Stimulated activated memory B cell treated with anti-CD40 and anti-IgM and Interleukin-4, amounts not matched to agents 10 μg/mL and 1 μg/mL and 100 μg/mL, for 72 hours (primary cell): ENCODE results near the gene CRYBG1.

ENCODE experiments used
- ATAC-seq: fragments of 150-1000 bp; cut with Tn5 transposase; 2 replicates; pipeline ENCODE4 v1.10.0; 2021
- H3K27ac Mint-ChIP-seq: one replicate; pipeline ENCODE4 v1.8.0; 2022; ENCODE audit warnings: mild to moderate bottlenecking, mixed read lengths
- H3K27me3 Mint-ChIP-seq: one replicate; pipeline ENCODE4 v1.8.0; 2022; ENCODE audit warnings: mixed read lengths
- H3K36me3 Mint-ChIP-seq: one replicate; pipeline ENCODE4 v1.8.0; 2022; ENCODE audit warnings: mixed read lengths
- H3K4me1 Mint-ChIP-seq: one replicate; pipeline ENCODE4 v1.8.0; 2022; ENCODE audit warnings: mixed read lengths
- H3K4me3 Mint-ChIP-seq: one replicate; pipeline ENCODE4 v1.8.0; 2022; ENCODE audit warnings: mild to moderate bottlenecking, moderate library complexity, mixed read lengths
- H3K9me3 Mint-ChIP-seq: one replicate; pipeline ENCODE4 v1.8.0; 2022; ENCODE audit warnings: mixed read lengths

The CRYBG1 gene

GRCh38 chr6:106486236-106486635 is 125.7 kb downstream of the CRYBG1 start:
- H3K4me3 Mint-ChIP-seq = no peak overlapping the region
- peaks cover 3% of the 10 kb centered on the region for H3K9me3 Mint-ChIP-seq
- peaks cover under 1% of the 10 kb centered on the region for H3K27me3 Mint-ChIP-seq
- H3K4me1 Mint-ChIP-seq = peaks cover 12% of the 10 kb centered on the region
- H3K27ac Mint-ChIP-seq = no peak overlapping the region
- ATAC-seq = no peak
- H3K36me3 Mint-ChIP-seq = no peaks in the 10 kb centered on the region

DNA sequence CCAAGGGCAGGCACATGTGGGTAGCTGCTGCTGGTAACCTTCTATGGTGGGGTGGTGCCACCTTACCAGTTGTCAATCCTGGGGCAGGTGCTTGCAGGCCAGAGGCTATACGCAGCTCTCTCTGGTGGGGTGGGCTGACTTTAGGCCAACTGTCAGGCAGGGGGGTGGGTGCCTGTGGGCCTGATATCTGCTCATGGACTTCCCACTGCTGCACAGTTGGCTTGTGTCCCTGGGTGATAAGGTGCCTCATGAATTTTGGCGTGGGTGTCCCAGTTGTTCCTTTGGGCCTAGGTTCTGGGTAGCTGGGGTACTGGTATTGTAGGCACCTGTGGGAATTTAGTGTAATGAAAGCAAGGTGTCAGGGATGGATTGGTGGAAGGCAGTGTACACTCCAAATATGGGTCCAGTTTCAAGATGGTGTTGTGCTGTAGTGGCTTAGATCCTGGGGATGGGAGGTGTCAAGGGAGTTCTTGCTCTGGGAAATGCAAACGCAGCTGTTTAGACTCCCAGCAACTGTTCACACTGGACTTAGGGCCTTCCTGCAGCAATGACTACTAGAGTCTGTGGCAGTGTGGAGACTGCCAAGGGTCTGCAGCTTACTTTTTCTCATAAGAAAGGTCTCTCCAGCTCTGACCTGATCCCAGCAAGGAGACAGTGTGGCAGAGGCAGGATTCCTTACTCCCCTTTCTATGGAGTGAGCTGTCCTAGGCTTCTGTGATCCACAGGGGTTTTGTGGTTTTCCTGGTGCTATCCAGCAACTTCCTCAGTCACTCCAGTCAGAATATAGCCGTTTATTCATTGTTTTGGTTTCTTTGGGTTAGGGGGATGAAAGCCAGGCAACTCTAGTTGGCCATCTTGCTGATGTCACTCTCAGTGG is 128.2 kb downstream of the CRYBG1 start:
- peaks cover 9% of the 10 kb centered on the region for H3K27me3 Mint-ChIP-seq
- H3K4me3 Mint-ChIP-seq = no peak overlapping the region
- ATAC-seq = no peak
- peaks cover 3% of the 10 kb centered on the region for H3K9me3 Mint-ChIP-seq
- H3K27ac Mint-ChIP-seq = no peak overlapping the region
- no peaks in the 10 kb centered on the region for H3K36me3 Mint-ChIP-seq
- H3K4me1 Mint-ChIP-seq = peaks cover 12% of the 10 kb centered on the region

DNA sequence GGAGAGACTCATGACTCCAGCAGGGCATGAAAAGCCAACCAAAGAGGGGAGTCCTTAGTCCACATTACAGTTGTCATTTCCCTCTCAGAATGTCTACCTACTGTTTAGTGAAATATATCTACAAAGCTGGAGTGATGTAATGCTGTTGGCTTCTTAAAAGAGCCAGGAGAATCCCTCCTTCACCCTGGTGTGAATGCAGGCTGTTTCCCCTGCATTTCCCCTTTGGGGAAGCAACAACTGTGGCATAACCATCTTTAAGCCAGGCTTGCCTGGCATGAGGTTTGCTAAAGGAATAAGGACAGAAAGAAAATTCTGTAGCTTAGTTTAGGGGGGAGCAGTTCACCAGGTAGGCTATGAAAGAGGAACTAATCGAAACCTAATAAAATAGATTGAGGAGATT is 129.5 kb downstream of the CRYBG1 start:
- no peak overlapping the region for H3K27ac Mint-ChIP-seq
- peaks cover 9% of the 10 kb centered on the region for H3K27me3 Mint-ChIP-seq
- no peaks in the 10 kb centered on the region for H3K36me3 Mint-ChIP-seq
- no peak for ATAC-seq
- H3K4me1 Mint-ChIP-seq = peaks cover 16% of the 10 kb centered on the region
- H3K4me3 Mint-ChIP-seq = no peak overlapping the region
- peaks cover 3% of the 10 kb centered on the region for H3K9me3 Mint-ChIP-seq

DNA sequence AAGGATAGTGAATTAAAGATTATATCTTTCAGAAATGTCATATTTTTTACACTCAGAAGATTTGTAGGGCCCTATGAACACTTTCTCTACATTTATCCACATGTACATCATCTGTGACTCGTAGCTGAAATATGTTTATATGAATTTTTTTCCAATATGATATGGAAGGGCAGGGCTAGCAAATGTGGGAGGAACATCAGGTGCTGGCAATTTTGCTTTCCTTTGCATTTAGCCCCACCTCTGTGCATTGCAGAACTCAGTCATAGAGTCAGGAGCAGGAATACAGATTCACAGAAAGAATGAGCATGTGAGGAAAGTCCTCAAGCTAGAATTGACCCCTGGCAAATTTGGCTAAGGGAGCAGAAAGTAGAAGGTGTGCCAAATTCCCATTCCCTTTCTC is 129.9 kb downstream of the CRYBG1 start:
- Mint-ChIP-seq H3K27me3 (peaks cover 9% of the 10 kb centered on the region), H3K4me1 (peaks cover 16% of the 10 kb centered on the region), H3K4me3 (no peak overlapping the region), H3K36me3 (no peaks in the 10 kb centered on the region), H3K9me3 (peaks cover 3% of the 10 kb centered on the region), H3K27ac (no peak overlapping the region)
- no peak for ATAC-seq

DNA sequence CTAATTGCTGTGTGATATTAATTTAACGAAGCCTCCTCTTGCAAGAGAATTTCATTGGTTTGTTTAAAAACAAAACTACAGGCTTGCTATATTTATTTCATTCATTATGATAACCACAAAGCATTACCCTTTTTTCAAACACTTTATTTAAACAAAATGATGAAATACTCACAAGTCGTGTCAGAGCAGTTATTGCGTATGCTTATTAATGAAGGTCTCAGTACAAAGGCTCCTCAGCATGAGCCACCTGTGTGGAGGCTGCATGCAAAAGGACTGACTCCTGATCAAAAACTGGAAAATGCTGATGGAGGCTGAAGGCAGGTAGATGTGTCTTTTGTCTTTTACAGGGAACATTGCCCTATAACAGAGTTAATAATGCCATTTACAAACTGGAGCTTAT is 130.5 kb downstream of the CRYBG1 start:
- peaks cover 9% of the 10 kb centered on the region for H3K27me3 Mint-ChIP-seq
- H3K4me1 Mint-ChIP-seq = peaks cover 11% of the 10 kb centered on the region
- no peak for ATAC-seq
- H3K36me3 Mint-ChIP-seq = no peaks in the 10 kb centered on the region
- no peak overlapping the region for H3K27ac Mint-ChIP-seq
- H3K9me3 Mint-ChIP-seq = peaks cover 3% of the 10 kb centered on the region
- no peak overlapping the region for H3K4me3 Mint-ChIP-seq

GRCh38 chr6:106495014-106495413 is 134.5 kb downstream of the CRYBG1 start:
- ATAC-seq = no peak
- peaks cover 9% of the 10 kb centered on the region for H3K27me3 Mint-ChIP-seq
- no peak overlapping the region for H3K4me3 Mint-ChIP-seq
- H3K9me3 Mint-ChIP-seq = no peaks in the 10 kb centered on the region
- H3K27ac Mint-ChIP-seq = no peak overlapping the region
- peaks cover 7% of the 10 kb centered on the region for H3K4me1 Mint-ChIP-seq
- no peaks in the 10 kb centered on the region for H3K36me3 Mint-ChIP-seq

DNA sequence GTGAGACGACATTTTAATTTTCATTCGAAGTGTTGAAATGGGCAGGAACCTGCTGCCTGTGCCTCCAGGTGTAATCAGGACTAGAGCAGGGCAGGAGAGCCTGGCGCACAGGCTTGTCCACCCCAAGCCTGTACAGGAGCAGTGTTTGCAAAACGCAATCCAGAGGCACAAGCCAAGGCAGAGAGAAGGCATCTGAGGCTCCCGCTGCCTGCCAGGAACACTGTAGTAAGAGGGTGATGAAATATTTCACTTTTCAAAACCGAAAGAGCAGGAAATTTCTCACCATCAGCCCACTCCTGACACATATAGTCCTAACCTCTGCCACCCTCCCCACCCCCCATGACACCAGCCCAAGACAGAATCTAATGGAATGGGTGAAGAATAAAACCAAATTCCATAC is 136.3 kb downstream of the CRYBG1 start:
- Mint-ChIP-seq H3K4me1 (peaks cover 7% of the 10 kb centered on the region), H3K4me3 (no peak overlapping the region), H3K27ac (no peak overlapping the region), H3K9me3 (no peaks in the 10 kb centered on the region), H3K27me3 (peaks cover 3% of the 10 kb centered on the region), H3K36me3 (no peaks in the 10 kb centered on the region)
- no peak for ATAC-seq

DNA sequence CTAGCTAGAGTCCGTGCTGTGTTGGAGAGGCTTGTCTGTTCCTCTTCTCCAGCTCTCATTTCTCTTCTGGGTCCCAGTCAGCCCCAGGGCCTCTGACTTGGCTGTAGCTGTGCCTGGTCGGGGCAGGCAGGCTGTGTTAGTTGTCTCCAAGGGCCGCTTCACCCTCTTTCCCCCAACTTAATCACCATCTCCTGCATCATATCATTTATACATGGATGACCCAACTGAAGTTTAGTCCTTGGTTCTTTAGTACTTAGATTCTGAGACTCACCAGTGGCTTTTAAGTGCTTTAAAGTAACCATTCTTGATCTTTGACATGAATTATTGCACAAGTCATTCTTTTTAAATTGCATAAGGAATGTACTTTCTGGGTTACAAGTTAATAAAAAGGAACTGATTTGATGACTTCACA is 141.4 kb downstream of the CRYBG1 start:
- Mint-ChIP-seq H3K27ac (no peak overlapping the region), H3K36me3 (no peaks in the 10 kb centered on the region), H3K4me3 (no peak overlapping the region), H3K4me1 (no peaks in the 10 kb centered on the region), H3K27me3 (no peaks in the 10 kb centered on the region), H3K9me3 (no peaks in the 10 kb centered on the region)
- no peak for ATAC-seq

- no peak overlapping the region for H3K27ac Mint-ChIP-seq
- ATAC-seq = no peak
- H3K9me3 Mint-ChIP-seq = no peaks in the 10 kb centered on the region
Measured at GRCh38 chr6:106502559-106502958, 142.0 kb downstream of the CRYBG1 start.

GRCh38 chr6:106508277-106508676 is 147.8 kb downstream of the CRYBG1 start:
- H3K4me1 Mint-ChIP-seq = peaks cover 22% of the 10 kb centered on the region
- H3K4me3 Mint-ChIP-seq = no peak overlapping the region
- no peaks in the 10 kb centered on the region for H3K9me3 Mint-ChIP-seq
- ATAC-seq = no peak
- no peaks in the 10 kb centered on the region for H3K36me3 Mint-ChIP-seq
- H3K27ac Mint-ChIP-seq = no peak overlapping the region
- no peaks in the 10 kb centered on the region for H3K27me3 Mint-ChIP-seq

More at GRCh38 chr6:106502559-106502958, 142.0 kb downstream of the CRYBG1 start:
- H3K27me3 Mint-ChIP-seq = no peaks in the 10 kb centered on the region
- H3K4me3 Mint-ChIP-seq = no peak overlapping the region
- H3K4me1 Mint-ChIP-seq = no peaks in the 10 kb centered on the region
- no peaks in the 10 kb centered on the region for H3K36me3 Mint-ChIP-seq

DNA sequence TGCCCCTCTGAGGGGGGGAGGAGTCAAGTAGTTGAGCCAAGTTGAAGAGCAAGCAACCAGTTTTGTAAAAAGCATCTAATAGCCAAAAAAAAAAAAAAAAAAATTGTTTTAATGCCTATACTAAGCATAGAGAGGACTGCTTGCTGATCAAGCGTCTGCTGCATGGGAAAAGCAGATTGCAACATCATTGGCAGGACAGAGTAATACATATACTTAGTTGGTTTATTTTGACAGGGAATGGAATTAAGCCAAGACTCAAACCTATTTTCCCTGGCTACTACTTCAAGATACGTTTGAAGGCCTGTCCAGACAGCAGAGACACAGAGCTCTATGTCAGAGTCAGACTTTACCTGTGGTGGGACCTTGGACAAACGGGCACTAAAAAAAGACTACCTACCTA is 148.3 kb downstream of the CRYBG1 start:
- Mint-ChIP-seq H3K36me3 (no peaks in the 10 kb centered on the region), H3K9me3 (no peaks in the 10 kb centered on the region), H3K27me3 (no peaks in the 10 kb centered on the region), H3K4me1 (peaks cover 26% of the 10 kb centered on the region), H3K27ac (no peak overlapping the region), H3K4me3 (no peak overlapping the region)
- ATAC-seq = no peak

GRCh38 chr6:106509420-106510089 is 149.0 kb downstream of the CRYBG1 start:
- Mint-ChIP-seq H3K4me3 (peak overlapping the region; percentile 88), H3K27ac (peak overlapping the region; percentile 91), H3K36me3 (no peaks in the 10 kb centered on the region), H3K27me3 (no peaks in the 10 kb centered on the region), H3K9me3 (no peaks in the 10 kb centered on the region), H3K4me1 (peaks cover 33% of the 10 kb centered on the region)
- ATAC-seq = no peak

GRCh38 chr6:106510090-106510970 is 149.8 kb downstream of the CRYBG1 start:
- H3K27ac Mint-ChIP-seq = peak overlapping the region; percentile 91
- H3K36me3 Mint-ChIP-seq = no peaks in the 10 kb centered on the region
- peaks cover 38% of the 10 kb centered on the region for H3K4me1 Mint-ChIP-seq
- H3K27me3 Mint-ChIP-seq = no peaks in the 10 kb centered on the region
- H3K4me3 Mint-ChIP-seq = peak overlapping the region; percentile 88
- H3K9me3 Mint-ChIP-seq = no peaks in the 10 kb centered on the region
- ATAC-seq = peak; percentile 68

- peaks cover 46% of the 10 kb centered on the region for H3K4me1 Mint-ChIP-seq
- H3K27ac Mint-ChIP-seq = peak overlapping the region; percentile 91
- peak overlapping the region; percentile 88 for H3K4me3 Mint-ChIP-seq
- ATAC-seq = peak; percentile 34
- no peaks in the 10 kb centered on the region for H3K36me3 Mint-ChIP-seq
- no peaks in the 10 kb centered on the region for H3K9me3 Mint-ChIP-seq
- H3K27me3 Mint-ChIP-seq = no peaks in the 10 kb centered on the region
Measured at GRCh38 chr6:106511288-106512047, 151.0 kb downstream of the CRYBG1 start.
